GM10266 (cell line): ENCODE data around the gene AKAP6.

ENCODE experiments used
- DNase-seq: peaks from one replicate; pipeline ENCODE4 v3.0.0; 2012; ENCODE audit errors: extremely low spot score
- CTCF ChIP-seq: IDR thresholded peaks from 2 replicates; pipeline ENCODE4 v1.5.1; 2012; ENCODE audit warnings: mild to moderate bottlenecking, low read depth; ENCODE audit not compliant: control insufficient read depth, insufficient read depth; ENCODE audit errors: missing control alignments

Gene AKAP6

GRCh38 chr14:32757568-32757967 lies 428.5 kb downstream of the AKAP6 start:
- TF ChIP-seq CTCF = no peak
- no peak for DNase-seq

- TF ChIP-seq CTCF = no peak
- DNase-seq = no peak
These were observed 432.4 kb downstream of the AKAP6 start for GRCh38 chr14:32761381-32761968.

- DNase-seq = no peak
- TF ChIP-seq CTCF = no peak
These were observed 433.8 kb downstream of the AKAP6 start for GRCh38 chr14:32762886-32763285.

- no peak for TF ChIP-seq CTCF
- DNase-seq = no peak
These were observed 434.6 kb downstream of the AKAP6 start for GRCh38 chr14:32763673-32764072.

- no peak for TF ChIP-seq CTCF
- no peak for DNase-seq
These were observed 435.0 kb downstream of the AKAP6 start for GRCh38 chr14:32764131-32764530.

- TF ChIP-seq CTCF = no peak
- DNase-seq = no peak
These were observed 441.3 kb downstream of the AKAP6 start for GRCh38 chr14:32770422-32770821.

GRCh38 chr14:32774214-32774613 lies 445.1 kb downstream of the AKAP6 start:
- no peak for TF ChIP-seq CTCF
- no peak for DNase-seq
